Retinal pigment epithelial cell (primary cell): Measurements from ENCODE around the gene NCKAP5.

Experiments
- DNase-seq: peaks from one replicate; pipeline ENCODE4 v3.0.0-alpha.2; 2010; ENCODE audit warnings: low read depth
- H3K4me3 ChIP-seq: 2 replicates; pipeline ENCODE4 v1.5.1; 2011; ENCODE audit warnings: mild to moderate bottlenecking, low read length, control low read depth, moderate library complexity
- CTCF ChIP-seq: conservative IDR thresholded peaks from 2 replicates; pipeline ENCODE4 v1.5.1; 2011; ENCODE audit warnings: low read depth, low read length, control low read depth, inconsistent platforms

NCKAP5 gene

GRCh38 chr2:133107058-133107815 lies 461.0 kb downstream of the NCKAP5 start:
- no peak for TF ChIP-seq CTCF
- no peak overlapping the region for H3K4me3 ChIP-seq
- DNase-seq = no peak

- DNase-seq = no peak
- TF ChIP-seq CTCF = no peak
Observed at GRCh38 chr2:133104871-133105270, 463.4 kb downstream of the NCKAP5 start.

GRCh38 chr2:133098787-133099186 lies 469.5 kb downstream of the NCKAP5 start:
- TF ChIP-seq CTCF = no peak
- no peak overlapping the region for H3K4me3 ChIP-seq
- no peak for DNase-seq

More at GRCh38 chr2:133104871-133105270, 463.4 kb downstream of the NCKAP5 start:
- no peak overlapping the region for H3K4me3 ChIP-seq

GRCh38 chr2:133097666-133098065 lies 470.6 kb downstream of the NCKAP5 start:
- no peak for DNase-seq
- no peak for TF ChIP-seq CTCF
- no peak overlapping the region for H3K4me3 ChIP-seq

- DNase-seq = no peak
- H3K4me3 ChIP-seq = no peak overlapping the region
- no peak for TF ChIP-seq CTCF
Observed at GRCh38 chr2:133092571-133092970, 475.7 kb downstream of the NCKAP5 start.

GRCh38 chr2:133090358-133090757 lies 477.9 kb downstream of the NCKAP5 start:
- DNase-seq = no peak
- TF ChIP-seq CTCF = no peak
- no peak overlapping the region for H3K4me3 ChIP-seq

GRCh38 chr2:133086176-133086575 lies 482.1 kb downstream of the NCKAP5 start:
- no peak for DNase-seq
- TF ChIP-seq CTCF = no peak
- no peak overlapping the region for H3K4me3 ChIP-seq
